HG03039 (cell line): ENCODE data around the gene ACKR4.
"Not testable (repeated sequence)": the region's sequence is repeated elsewhere in the genome, so short reads cannot be mapped to it uniquely, and the experiment has no call there.

ENCODE experiments used
- ATAC-seq: cut with Tn5 transposase; IDR thresholded peaks from one replicate; pipeline ENCODE4 v1.9.1; 2021; ENCODE audit warnings: mild to moderate bottlenecking, moderate library complexity; ENCODE audit not compliant: unreplicated experiment

The ACKR4 gene

GRCh38 chr3:132593947-132594323 is 3.1 kb upstream of the ACKR4 start:
- no peak for ATAC-seq

GRCh38 chr3:132594498-132594897 is 2.6 kb upstream of the ACKR4 start:
- no peak for ATAC-seq

GRCh38 chr3:132595014-132595413 is 2.1 kb upstream of the ACKR4 start:
- no peak for ATAC-seq

- no peak for ATAC-seq
Observed at GRCh38 chr3:132596326-132596725, 744 bp upstream of the ACKR4 start.

GRCh38 chr3:132597660-132598059 is 590 bp downstream of the ACKR4 start:
- no peak for ATAC-seq

GRCh38 chr3:132598181-132598580 is 1.1 kb downstream of the ACKR4 start:
- no peak for ATAC-seq

- not testable (repeated sequence) for ATAC-seq
Observed at GRCh38 chr3:132600614-132601013, 3.5 kb downstream of the ACKR4 start.

- ATAC-seq, result no peak
Observed at GRCh38 chr3:132605374-132605792, 8.3 kb downstream of the ACKR4 start.

GRCh38 chr3:132606085-132606484 is 9.0 kb downstream of the ACKR4 start:
- ATAC-seq, result no peak

GRCh38 chr3:132606620-132607019 is 9.6 kb downstream of the ACKR4 start:
- ATAC-seq, result not testable (repeated sequence)

GRCh38 chr3:132615301-132615700 is 18.2 kb downstream of the ACKR4 start:
- not testable (repeated sequence) for ATAC-seq

GRCh38 chr3:132615881-132616280 is 18.8 kb downstream of the ACKR4 start:
- no peak for ATAC-seq

GRCh38 chr3:132616780-132617179 is 19.7 kb downstream of the ACKR4 start:
- no peak for ATAC-seq

GRCh38 chr3:132622148-132622547 is 25.1 kb downstream of the ACKR4 start:
- ATAC-seq, result no peak

- ATAC-seq, result no peak
Observed at GRCh38 chr3:132622761-132623160, 25.7 kb downstream of the ACKR4 start.

- no peak for ATAC-seq
Observed at GRCh38 chr3:132623646-132624045, 26.6 kb downstream of the ACKR4 start.

- no peak for ATAC-seq
Observed at GRCh38 chr3:132624790-132625189, 27.7 kb downstream of the ACKR4 start.

- ATAC-seq, result peak; percentile 72
Observed at GRCh38 chr3:132625613-132626012, 28.5 kb downstream of the ACKR4 start.

GRCh38 chr3:132626955-132627354 is 29.9 kb downstream of the ACKR4 start:
- no peak for ATAC-seq

- no peak for ATAC-seq
Observed at GRCh38 chr3:132628157-132628556, 31.1 kb downstream of the ACKR4 start.

- no peak for ATAC-seq
Observed at GRCh38 chr3:132629928-132630327, 32.9 kb downstream of the ACKR4 start.

- ATAC-seq, result no peak
Observed at GRCh38 chr3:132630612-132631011, 33.5 kb downstream of the ACKR4 start.

GRCh38 chr3:132635052-132635451 is 38.0 kb downstream of the ACKR4 start:
- no peak for ATAC-seq

GRCh38 chr3:132637590-132637989 is 40.5 kb downstream of the ACKR4 start:
- ATAC-seq, result no peak
